Subcutaneous abdominal adipose tissue (tissue), 5 donors: ENCODE measurements around the gene HECTD4.
"Not testable (repeated sequence)": the region's sequence is repeated elsewhere in the genome, so short reads cannot be mapped to it uniquely, and the experiment has no call there.

Source experiments
- H3K27ac ChIP-seq: one replicate; pipeline ENCODE4 v1.7.0; 2013; ENCODE audit warnings: low read depth, mild to moderate bottlenecking, inconsistent platforms, low read length, moderate library complexity
- H3K27me3 ChIP-seq, 5 donors: one replicate each; pipeline ENCODE4 v1.7.0; 2013; ENCODE audit warnings: low read length in 5 of 5, inconsistent platforms in 1 of 5; ENCODE audit not compliant: control insufficient read depth in 5 of 5, insufficient read depth in 4 of 5
- H3K36me3 ChIP-seq, 5 donors: one replicate each; pipeline ENCODE4 v1.7.0; 2013; ENCODE audit warnings: low read length in 5 of 5; ENCODE audit not compliant: control insufficient read depth in 5 of 5, insufficient read depth in 5 of 5
- H3K4me1 ChIP-seq, 5 donors: one replicate each; pipeline ENCODE4 v1.7.0; 2013; ENCODE audit warnings: low read length in 5 of 5, mild to moderate bottlenecking in 3 of 5, moderate library complexity in 1 of 5; ENCODE audit not compliant: control insufficient read depth in 5 of 5, insufficient read depth in 5 of 5
- H3K4me3 ChIP-seq, 5 donors: one replicate each; pipeline ENCODE4 v1.7.0; 2013; ENCODE audit warnings: low read length in 5 of 5, low read depth in 1 of 5
- H3K9ac ChIP-seq, 5 donors: one replicate each; pipeline ENCODE4 v1.7.0; 2013; ENCODE audit warnings: low read length in 5 of 5, mild to moderate bottlenecking in 4 of 5, moderate library complexity in 3 of 5
- H3K9me3 ChIP-seq, 5 donors: one replicate each; pipeline ENCODE4 v1.7.0; 2013; ENCODE audit warnings: low read length in 5 of 5; ENCODE audit not compliant: control insufficient read depth in 5 of 5
- donor health status: healthy.
- donor health status: healthy.
- donor health status: healthy.
- donor health status: healthy.
- donor health status: healthy.

Gene HECTD4

DNA sequence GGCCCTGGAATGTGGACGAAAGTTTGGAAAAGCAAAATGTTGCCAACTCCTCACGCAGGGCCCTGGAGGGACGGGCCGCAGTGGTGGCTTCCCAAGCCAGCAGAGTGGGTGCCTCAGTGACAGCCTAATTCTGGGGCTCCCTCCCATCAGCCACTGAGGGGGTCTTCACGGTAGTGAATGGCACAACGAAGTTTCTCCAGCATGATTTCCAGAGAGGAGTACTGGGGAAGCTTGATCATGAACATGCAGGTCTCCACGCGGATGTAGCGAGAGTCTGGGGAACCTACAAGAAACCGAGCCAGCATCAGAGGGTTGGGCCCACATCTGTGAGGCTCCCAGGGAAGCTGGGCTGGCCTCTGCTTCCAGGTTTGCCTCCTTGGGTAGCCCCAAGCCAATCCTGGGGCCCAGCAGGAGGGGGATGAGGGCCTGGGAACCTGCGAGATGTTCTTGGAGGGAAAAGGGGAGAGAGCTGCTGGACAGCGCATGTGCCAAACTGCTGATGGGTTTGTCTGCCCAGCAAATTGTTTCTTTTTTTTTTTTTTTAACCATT lies 219.9 kb downstream of the HECTD4 start:
- no peak overlapping the region for H3K9ac ChIP-seq
- H3K27me3 ChIP-seq, result no peaks in the 10 kb centered on the region
- H3K4me1 ChIP-seq, result no peaks in the 10 kb centered on the region
- no peak overlapping the region for H3K4me3 ChIP-seq
- peaks cover 0 to 8% (median 0%) of the 10 kb centered on the region in 5 donors for H3K9me3 ChIP-seq
- no peak overlapping the region for H3K27ac ChIP-seq
- H3K36me3 ChIP-seq, result peaks cover 7 to 71% (median 65%) of the 10 kb centered on the region in 5 donors

DNA sequence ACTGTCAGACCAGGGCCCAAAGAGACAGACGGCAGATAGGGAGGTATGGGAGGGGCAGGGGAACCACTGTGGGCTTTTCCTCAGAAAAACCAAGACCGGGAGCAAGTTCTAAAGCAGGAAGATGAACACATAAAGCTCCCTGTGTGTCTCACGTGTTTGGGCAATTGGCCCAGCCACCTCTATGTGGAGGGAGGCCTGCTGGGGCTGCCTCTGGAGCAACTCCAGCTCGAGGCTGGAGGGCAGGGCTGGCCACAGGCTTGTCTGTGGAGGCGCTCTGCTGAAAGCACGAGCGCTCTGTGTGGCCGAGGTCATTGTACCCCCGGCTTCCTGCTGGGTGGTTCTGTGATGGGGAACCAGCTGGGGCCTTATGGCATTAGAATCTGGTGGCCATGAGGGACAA lies 220.5 kb downstream of the HECTD4 start:
- no peak overlapping the region for H3K4me3 ChIP-seq
- H3K27ac ChIP-seq, result no peak overlapping the region

GRCh38 chr12:112160611-112161010 lies 221.6 kb downstream of the HECTD4 start:
- H3K27ac ChIP-seq, result no peak overlapping the region

More for the DNA sequence above, 220.5 kb downstream of the HECTD4 start:
- peaks cover 7 to 68% (median 62%) of the 10 kb centered on the region in 5 donors for H3K36me3 ChIP-seq
- H3K9ac ChIP-seq, result no peak overlapping the region
- no peaks in the 10 kb centered on the region for H3K27me3 ChIP-seq
- H3K4me1 ChIP-seq, result no peaks in the 10 kb centered on the region
- peaks cover 0 to 8% (median 0%) of the 10 kb centered on the region in 5 donors for H3K9me3 ChIP-seq

GRCh38 chr12:112159146-112159541 lies 223.1 kb downstream of the HECTD4 start:
- no peak overlapping the region for H3K4me3 ChIP-seq
- peaks cover 0 to 8% (median 0%) of the 10 kb centered on the region in 5 donors for H3K9me3 ChIP-seq
- H3K9ac ChIP-seq, result no peak overlapping the region
- no peak overlapping the region for H3K27ac ChIP-seq
- peaks cover 7 to 62% (median 60%) of the 10 kb centered on the region in 5 donors for H3K36me3 ChIP-seq
- no peaks in the 10 kb centered on the region for H3K4me1 ChIP-seq
- H3K27me3 ChIP-seq, result no peaks in the 10 kb centered on the region

More at GRCh38 chr12:112160611-112161010, 221.6 kb downstream of the HECTD4 start:
- H3K36me3 ChIP-seq, result peaks cover 7 to 64% (median 58%) of the 10 kb centered on the region in 5 donors
- H3K9ac ChIP-seq, result no peak overlapping the region
- H3K4me1 ChIP-seq, result no peaks in the 10 kb centered on the region
- H3K4me3 ChIP-seq, result no peak overlapping the region
- H3K27me3 ChIP-seq, result no peaks in the 10 kb centered on the region
- H3K9me3 ChIP-seq, result peaks cover 0 to 8% (median 0%) of the 10 kb centered on the region in 5 donors

DNA sequence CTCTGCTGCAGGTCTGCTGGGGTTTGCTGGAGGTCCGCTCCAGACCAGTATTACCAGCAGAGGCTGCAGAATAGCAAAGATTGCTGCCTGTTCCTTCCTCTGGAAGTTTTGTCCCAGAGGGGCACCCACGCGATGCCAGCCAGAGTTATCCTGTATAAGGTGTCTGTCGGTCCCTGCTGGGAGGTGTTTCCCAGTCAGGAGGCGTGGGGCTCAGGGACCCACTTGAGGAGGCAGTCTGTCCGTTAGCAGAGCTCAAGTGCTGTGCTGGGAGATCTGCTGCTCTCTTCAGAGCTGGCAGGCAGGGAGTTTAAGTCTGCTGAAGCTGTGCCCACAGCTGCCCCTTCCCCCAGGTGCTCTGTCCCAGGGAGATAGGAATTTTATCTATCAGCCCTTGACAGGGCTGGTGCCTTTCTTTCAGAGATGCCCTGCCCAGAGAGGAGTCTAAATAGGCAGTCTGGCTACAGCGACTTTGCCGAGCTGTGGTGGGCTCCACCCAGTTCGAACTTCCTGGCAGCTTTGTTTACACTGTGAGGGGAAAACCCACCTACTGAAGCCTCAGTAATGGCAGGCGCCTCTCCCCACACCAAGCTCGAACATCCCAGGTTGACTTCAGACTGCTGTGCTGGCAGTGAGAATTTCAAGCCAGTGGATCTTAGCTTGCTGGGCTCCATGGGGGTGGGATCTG lies 223.6 kb downstream of the HECTD4 start:
- not testable (repeated sequence) for H3K27me3 ChIP-seq, H3K9me3 ChIP-seq, H3K9ac ChIP-seq, H3K4me1 ChIP-seq, H3K27ac ChIP-seq, H3K4me3 ChIP-seq
- peaks cover 7 to 62% (median 60%) of the 10 kb centered on the region in 5 donors for H3K36me3 ChIP-seq

GRCh38 chr12:112153893-112154219 lies 228.4 kb downstream of the HECTD4 start:
- Histone ChIP-seq H3K4me3 (no peak overlapping the region), H3K4me1 (no peaks in the 10 kb centered on the region), H3K36me3 (peaks cover 3 to 62% (median 56%) of the 10 kb centered on the region in 5 donors), H3K27me3 (no peaks in the 10 kb centered on the region), H3K9ac (no peak overlapping the region), H3K27ac (no peak overlapping the region), H3K9me3 (peaks cover 0 to 4% (median 0%) of the 10 kb centered on the region in 5 donors)

DNA sequence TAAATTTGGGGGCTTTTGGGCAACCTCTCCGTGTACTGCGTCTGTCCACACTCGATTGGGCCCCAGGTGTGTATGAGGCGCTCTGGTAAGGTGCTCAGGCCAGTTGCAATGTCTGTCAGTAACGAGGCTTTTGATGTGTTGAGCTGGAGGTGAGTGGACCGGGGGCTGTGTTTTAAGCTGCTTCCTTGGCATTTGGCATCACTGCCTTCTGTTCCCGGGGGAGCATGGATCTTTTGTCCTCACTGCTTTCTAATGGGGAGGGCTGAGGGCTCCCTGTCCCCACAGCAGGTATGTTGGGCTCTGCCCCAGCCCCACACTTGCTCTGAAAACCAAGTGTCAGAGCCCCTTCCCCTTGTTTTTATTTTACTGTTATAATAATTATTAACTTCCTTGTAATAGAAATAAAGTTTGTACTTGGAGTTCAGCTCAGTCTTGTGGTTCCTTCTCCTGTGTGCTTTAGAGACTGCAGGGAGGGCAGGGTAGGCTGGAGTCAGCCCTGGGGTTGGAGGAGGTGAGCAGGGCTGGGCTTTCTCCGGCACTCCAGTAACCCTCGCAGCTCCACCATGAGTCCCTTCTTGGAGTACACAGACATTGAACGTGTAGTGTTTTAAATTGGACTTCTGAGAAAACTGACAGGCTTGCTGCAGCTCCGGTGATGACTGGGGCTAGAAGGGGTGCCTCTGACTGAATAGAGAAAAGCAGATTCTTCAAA lies 228.9 kb downstream of the HECTD4 start:
- peaks cover 3 to 62% (median 58%) of the 10 kb centered on the region in 5 donors for H3K36me3 ChIP-seq
- no peaks in the 10 kb centered on the region for H3K4me1 ChIP-seq
- no peaks in the 10 kb centered on the region for H3K9me3 ChIP-seq
- H3K27ac ChIP-seq, result no peak overlapping the region
- H3K9ac ChIP-seq, result no peak overlapping the region
- no peaks in the 10 kb centered on the region for H3K27me3 ChIP-seq
- H3K4me3 ChIP-seq, result no peak overlapping the region

DNA sequence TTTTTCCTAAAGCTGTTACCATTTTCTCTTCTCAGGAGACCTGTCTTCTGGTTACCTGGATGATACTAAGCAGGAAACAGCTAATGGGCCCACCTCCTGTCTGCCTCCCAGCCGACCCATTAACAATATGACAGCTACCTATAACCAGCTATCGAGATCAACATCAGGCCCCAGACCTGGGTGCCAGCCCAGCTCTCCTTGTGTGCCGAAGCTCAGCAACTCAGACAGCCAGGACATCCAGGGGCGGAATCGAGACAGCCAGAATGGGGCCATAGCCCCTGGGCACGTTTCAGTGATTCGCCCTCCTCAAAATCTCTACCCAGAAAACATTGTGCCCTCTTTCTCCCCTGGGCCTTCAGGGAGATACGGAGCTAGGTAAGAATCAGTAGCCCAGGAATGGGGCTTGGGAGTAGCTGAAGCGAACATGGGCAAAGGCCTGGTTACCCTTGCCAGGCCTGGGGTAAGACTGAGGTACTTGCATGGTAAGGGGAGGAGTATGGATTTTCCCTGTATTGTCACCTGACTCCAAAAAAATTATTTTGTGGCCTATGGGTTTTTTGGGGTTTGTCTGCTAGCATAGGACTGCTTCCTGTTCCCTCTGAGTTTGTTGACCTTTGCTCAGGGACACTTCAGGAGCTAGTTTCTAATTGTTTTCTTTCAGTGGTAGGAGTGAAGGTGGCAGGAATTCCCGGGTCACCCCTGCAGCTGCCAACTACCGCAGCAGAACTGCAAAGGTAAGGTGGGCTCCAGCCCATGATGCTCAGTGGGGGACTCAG lies 230.3 kb downstream of the HECTD4 start:
- Histone ChIP-seq H3K9me3 (no peaks in the 10 kb centered on the region), H3K27me3 (no peaks in the 10 kb centered on the region), H3K27ac (no peak overlapping the region), H3K9ac (no peak overlapping the region), H3K4me1 (no peaks in the 10 kb centered on the region), H3K4me3 (no peak overlapping the region), H3K36me3 (peaks cover 3 to 68% (median 63%) of the 10 kb centered on the region in 5 donors)

GRCh38 chr12:112149596-112149995 lies 232.6 kb downstream of the HECTD4 start:
- Histone ChIP-seq H3K9me3 (no peaks in the 10 kb centered on the region), H3K9ac (no peak overlapping the region), H3K27me3 (no peaks in the 10 kb centered on the region), H3K27ac (no peak overlapping the region), H3K36me3 (peaks cover 14 to 88% (median 81%) of the 10 kb centered on the region in 5 donors), H3K4me3 (no peak overlapping the region), H3K4me1 (no peaks in the 10 kb centered on the region)
